KMS-11 (cell line): ENCODE measurements around the gene DUSP6.

Experiments used
- H2AFZ ChIP-seq: fragments of 200-600 bp; sonication (generic); 2 replicates; pipeline ENCODE4 v1.6.1; 2016; ENCODE audit warnings: antibody characterized with exemption, mixed run types, low read depth
- H3K27ac ChIP-seq: fragments of 200-600 bp; sonication (generic); 2 replicates; pipeline ENCODE4 v1.6.1; 2016; ENCODE audit warnings: mild to moderate bottlenecking, mixed run types
- H3K27me3 ChIP-seq: fragments of 200-600 bp; sonication (generic); 2 replicates; pipeline ENCODE4 v1.6.1; 2017; ENCODE audit warnings: mild to moderate bottlenecking, low read depth, mixed run types, moderate library complexity; ENCODE audit not compliant: insufficient read depth
- H3K36me3 ChIP-seq: fragments of 200-600 bp; sonication (generic); 2 replicates; pipeline ENCODE4 v1.6.1; 2017; ENCODE audit warnings: mild to moderate bottlenecking, mixed run types; ENCODE audit not compliant: insufficient read depth
- H3K4me1 ChIP-seq: fragments of 200-600 bp; sonication (generic); 2 replicates; pipeline ENCODE4 v1.6.1; 2016; ENCODE audit warnings: mild to moderate bottlenecking, low read depth, mixed run types; ENCODE audit not compliant: poor library complexity, severe bottlenecking
- H3K4me2 ChIP-seq: fragments of 200-600 bp; sonication (generic); 2 replicates; pipeline ENCODE4 v1.7.0; 2016; ENCODE audit warnings: mild to moderate bottlenecking, mixed run types
- H3K4me3 ChIP-seq: fragments of 200-600 bp; sonication (generic); IDR thresholded peaks from 2 replicates; pipeline ENCODE4 v1.6.1; 2017; ENCODE audit warnings: low read depth, low read length, mixed read lengths; ENCODE audit not compliant: insufficient read depth
- H3K79me2 ChIP-seq: fragments of 200-600 bp; sonication (generic); 2 replicates; pipeline ENCODE4 v1.6.1; 2016; ENCODE audit warnings: low read depth, mixed run types; ENCODE audit not compliant: insufficient read depth
- H3K9ac ChIP-seq: fragments of 200-600 bp; sonication (generic); 2 replicates; pipeline ENCODE4 v1.6.1; 2016; ENCODE audit warnings: mild to moderate bottlenecking, mixed run types
- H4K20me1 ChIP-seq: fragments of 200-600 bp; sonication (generic); 2 replicates; pipeline ENCODE4 v1.6.1; 2016; ENCODE audit warnings: mild to moderate bottlenecking, mixed run types; ENCODE audit not compliant: insufficient read depth
- CTCF ChIP-seq: fragments of 200-600 bp; sonication (generic); conservative IDR thresholded peaks from 2 replicates; pipeline ENCODE4 v1.6.1; 2017; ENCODE audit warnings: low read depth, mild to moderate bottlenecking, antibody characterized with exemption, low read length, moderate library complexity, mixed read lengths

DUSP6 gene

GRCh38 chr12:89352492-89353187 lies at the start of gene DUSP6:
Gene DUSP6, minus strand, starts transcription at chr12:89352501. Its CDS starts 462 bp downstream, at chr12:89352039.
- peak within 1 kb of the TSS; percentile 99 for H3K27ac ChIP-seq
- H3K79me2 ChIP-seq, result peaks cover 47% of the 10 kb centered on the region
- no peaks in the 10 kb centered on the region for H3K27me3 ChIP-seq
- peaks cover 12% of the 10 kb centered on the region; the same call in 1 of the 2 replicates for H3K36me3 ChIP-seq
- no peak within 1 kb of the TSS for H3K4me3 ChIP-seq
- H3K9ac ChIP-seq, result peak within 1 kb of the TSS; percentile 87
- H3K4me2 ChIP-seq, result peak within 1 kb of the TSS; percentile 100
- no peaks in the 10 kb centered on the region for H4K20me1 ChIP-seq
- peak within 1 kb of the TSS; percentile 75 for H2AFZ ChIP-seq
- peaks cover 25% of the 10 kb centered on the region for H3K4me1 ChIP-seq
- no peak for TF ChIP-seq CTCF

- Histone ChIP-seq H4K20me1 (no peaks in the 10 kb centered on the region), H3K9ac (no peak overlapping the region), H3K79me2 (no peaks in the 10 kb centered on the region), H3K36me3 (no peaks in the 10 kb centered on the region), H3K4me3 (no peak overlapping the region), H3K27me3 (no peaks in the 10 kb centered on the region), H3K27ac (no peak overlapping the region), H2AFZ (no peak overlapping the region), H3K4me1 (no peaks in the 10 kb centered on the region), H3K4me2 (no peak overlapping the region)
- TF ChIP-seq CTCF, result no peak
These were observed 49.2 kb upstream of the DUSP6 start for GRCh38 chr12:89401433-89402058.

GRCh38 chr12:89400415-89400814 lies 48.1 kb upstream of the DUSP6 start:
- Histone ChIP-seq H3K9ac (no peak overlapping the region), H2AFZ (no peak overlapping the region), H4K20me1 (no peaks in the 10 kb centered on the region), H3K79me2 (no peaks in the 10 kb centered on the region), H3K27me3 (no peaks in the 10 kb centered on the region), H3K36me3 (no peaks in the 10 kb centered on the region), H3K4me3 (no peak overlapping the region), H3K4me1 (no peaks in the 10 kb centered on the region), H3K4me2 (no peak overlapping the region), H3K27ac (no peak overlapping the region)
- no peak for TF ChIP-seq CTCF

- Histone ChIP-seq H4K20me1 (no peaks in the 10 kb centered on the region), H3K4me1 (no peaks in the 10 kb centered on the region), H3K4me2 (no peak overlapping the region), H3K9ac (no peak overlapping the region), H3K27ac (no peak overlapping the region), H2AFZ (no peak overlapping the region), H3K27me3 (no peaks in the 10 kb centered on the region), H3K36me3 (no peaks in the 10 kb centered on the region), H3K4me3 (no peak overlapping the region), H3K79me2 (no peaks in the 10 kb centered on the region)
- no peak for TF ChIP-seq CTCF
These were observed 43.4 kb upstream of the DUSP6 start for GRCh38 chr12:89395712-89396111.
